K562 (cell line): ENCODE data around the gene ATAD3B. TPM values are rescaled to one million over a fixed set of nuclear protein-coding genes. Genes with fewer than 3 reads are reported as not detected.
A peak's percentile ranks its signal among the peaks of the same experiment; 100 is the strongest.

Source experiments
- ATF3 ChIP-seq, 2 experiments: fragments of 450-650 bp in 1 of 2; sonication (generic) in 1 of 2; formaldehyde crosslinking in 1 of 2; IDR thresholded peaks in 1 of 2; conservative IDR thresholded peaks in 1 of 2; 2 replicates each; pipeline versions ENCODE4 v1.6.1 to v1.8.1; 2016 to 2023; ENCODE audit warnings: mild to moderate bottlenecking in 2 of 2, moderate library complexity in 2 of 2, inconsistent platforms in 1 of 2, missing genetic modification reagents in 1 of 2
- E2F6 ChIP-seq, 2 experiments: IDR thresholded peaks; 2 replicates each; pipeline ENCODE4 v1.6.1; 2011; ENCODE audit warnings: borderline replicate concordance in 1 of 2, control low read depth in 1 of 2, low read depth in 1 of 2, low read length in 1 of 2, mild to moderate bottlenecking in 1 of 2, mixed read lengths in 1 of 2, moderate library complexity in 1 of 2; ENCODE audit not compliant: insufficient read depth in 1 of 2, insufficient read length in 1 of 2, poor library complexity in 1 of 2, severe bottlenecking in 1 of 2; ENCODE audit errors: extremely low read depth in 1 of 2
- GABPB2 ChIP-seq: fragments of 250-450 bp; sonication (Bioruptor Pico); conservative IDR thresholded peaks from 2 replicates; pipeline ENCODE4 v1.5.1; 2021; ENCODE audit warnings: mild to moderate bottlenecking
- GTF3C2 ChIP-seq: IDR thresholded peaks from 3 replicates; pipeline ENCODE4 v1.6.1; 2011; ENCODE audit warnings: borderline replicate concordance, mild to moderate bottlenecking, moderate library complexity; ENCODE audit not compliant: insufficient read length; ENCODE audit errors: extremely low read depth
- HDAC6 ChIP-seq: IDR thresholded peaks from 2 replicates; pipeline ENCODE4 v1.6.1; 2012; ENCODE audit warnings: low read depth, mild to moderate bottlenecking, control low read depth, inconsistent platforms, low read length, moderate library complexity
- MCM5 ChIP-seq: fragments of 450-650 bp; IDR thresholded peaks from 2 replicates; pipeline ENCODE4 v1.6.1; 2016; ENCODE audit warnings: low read depth
- NR4A1 ChIP-seq, 2 experiments: fragments of 250-450 bp in 1 of 2; fragments of 450-650 bp in 1 of 2; sonication (Bioruptor Pico) in 1 of 2; IDR thresholded peaks; 2 replicates each; pipeline versions ENCODE4 v1.4.0 to v1.6.1; 2016 to 2020; ENCODE audit warnings: mild to moderate bottlenecking in 2 of 2, missing compliant biosample characterization in 1 of 2, missing genetic modification characterization in 1 of 2, moderate library complexity in 1 of 2
- NUFIP1 ChIP-seq: fragments of 450-650 bp; IDR thresholded peaks from 2 replicates; pipeline ENCODE4 v1.6.1; 2018; ENCODE audit not compliant: partially characterized antibody
- SNIP1 ChIP-seq: fragments of 450-650 bp; IDR thresholded peaks from 2 replicates; pipeline ENCODE4 v1.7.1; 2017; ENCODE audit warnings: low read depth, mild to moderate bottlenecking
- SP2 ChIP-seq: IDR thresholded peaks from 2 replicates; pipeline ENCODE4 v1.6.1; 2011; ENCODE audit warnings: mild to moderate bottlenecking, low read depth, low read length, moderate library complexity; ENCODE audit not compliant: poor library complexity, severe bottlenecking; ENCODE audit errors: extremely low read depth
- SREBF1 ChIP-seq: fragments of 150-350 bp; IDR thresholded peaks from 2 replicates; pipeline ENCODE4 v1.6.1; 2014; ENCODE audit warnings: antibody characterized with exemption, low read depth, low read length, borderline replicate concordance
- TSHZ1 ChIP-seq: fragments of 250-450 bp; sonication (Bioruptor Pico); IDR thresholded peaks from 2 replicates; pipeline ENCODE4 v1.4.0; 2020; ENCODE audit warnings: mild to moderate bottlenecking, moderate library complexity
- ZNF12 ChIP-seq: sonication (generic); formaldehyde crosslinking; IDR thresholded peaks from 2 replicates; pipeline ENCODE4 v1.4.0; 2020; ENCODE audit warnings: mild to moderate bottlenecking, missing genetic modification reagents
- ZNF764 ChIP-seq: fragments of 250-450 bp; sonication (Bioruptor Pico); IDR thresholded peaks from 2 replicates; pipeline ENCODE4 v1.4.0; 2020; ENCODE audit warnings: low read depth, mild to moderate bottlenecking, moderate library complexity
- polyA plus RNA-seq, 8 experiments: library from polyadenylated mRNA; depleted of rRNA in 4 of 8; stranded (reverse) in 5 of 8; unstranded in 3 of 8; fragments of >200 nt; fragmentation: Nextera tagmentation in 2 of 8; fragmentation: Illumina TruSeq in 1 of 8; extraction: Ambion mirVana in 2 of 8; extraction: Trizol in 1 of 8; gene quantifications; 2 replicates each; pipeline versions ENCODE4 v1.2.1 to v1.2.3, GENCODE V29; 2011 to 2014; ENCODE audit warnings: inconsistent platforms in 1 of 8, missing spikeins in 1 of 8
- total RNA-seq, 7 experiments: library from RNA; depleted of rRNA in 6 of 7; stranded (reverse); fragments of >200 nt in 6 of 7; fragmentation: Illumina TruSeq in 2 of 7; extraction: Trizol in 2 of 7; gene quantifications; 2 replicates each; pipeline versions ENCODE4 v1.2.1 to v1.2.3, GENCODE V29; 2011 to 2021; ENCODE audit warnings: low replicate concordance in 1 of 7

The ATAD3B gene
- total and polyA plus RNA-seq, 9 of the 15 experiments (the other 6 are each of a cell fraction or from before 2014, with no cell fraction given) = 0.07 to 113 (median 27.7) TPM

GRCh38 chr1:1432951-1433803 lies 38.4 kb upstream of the ATAD3B start (continued):
- TF ChIP-seq NR4A1 (CRISPR knock-in tag; IDR thresholded peaks at IDR 0.05) (0 out of 2 replicates have a peak, but pooled peaks have one; percentile 47), NR4A1 (tag; IDR thresholded peaks at IDR 0.05) (peak; percentile 62; the same call in 1 of the 2 replicates), NUFIP1 (no peak), HDAC6 (no peak), TSHZ1 (no peak), MCM5 (no peak), E2F6 (IDR thresholded peaks at IDR 0.05; ENCODE audit: borderline replicate concordance in 1 of 2, extremely low read depth in 1 of 2, insufficient read depth in 1 of 2, insufficient read length in 1 of 2, low read depth in 1 of 2, low read length in 1 of 2, poor library complexity in 1 of 2, severe bottlenecking in 1 of 2) (no peak), SREBF1 (no peak), ZNF764 (CRISPR knock-in tag) (no peak), GTF3C2 (no peak), SP2 (no peak), GABPB2 (no peak), ZNF12 (0 out of 2 replicates have a peak, but pooled peaks have one; percentile 40), ATF3 (IDR thresholded peaks at IDR 0.05) (no peak), ATF3 (CRISPR knock-in tag; conservative IDR thresholded peaks at IDR 0.05) (no peak), SNIP1 (no peak)
